Smooth muscle cell (in vitro differentiated cells): ENCODE data around the gene ZC3H15. TPM values are rescaled to one million over a fixed set of nuclear protein-coding genes. Genes with fewer than 3 reads are reported as not detected.

Source experiments
- DNase-seq: peaks from one replicate; lab custom pipeline; 2025; ENCODE audit not compliant: unreplicated experiment; lab: John Stamatoyannopoulos, UW
- H2AFZ ChIP-seq: fragments of 200-600 bp; sonication (generic); 2 replicates; pipeline ENCODE4 v1.6.0; 2016; ENCODE audit warnings: antibody characterized with exemption, low read depth, mild to moderate bottlenecking
- H3F3A ChIP-seq: fragments of 200-600 bp; sonication (generic); 2 replicates; pipeline ENCODE4 v1.6.0; 2017; ENCODE audit warnings: antibody characterized with exemption, low read depth
- H3K27ac ChIP-seq: fragments of 200-600 bp; sonication (generic); 2 replicates; pipeline ENCODE4 v1.5.1; 2016; ENCODE audit warnings: low read depth, mild to moderate bottlenecking
- H3K27me3 ChIP-seq: fragments of 200-600 bp; sonication (generic); 2 replicates; pipeline ENCODE4 v1.6.1; 2016; ENCODE audit warnings: low read depth, mild to moderate bottlenecking
- H3K36me3 ChIP-seq: fragments of 200-600 bp; sonication (generic); 2 replicates; pipeline ENCODE4 v1.5.1; 2016; ENCODE audit warnings: low read depth
- H3K4me1 ChIP-seq: fragments of 200-600 bp; sonication (generic); 2 replicates; pipeline ENCODE4 v1.5.1; 2016; ENCODE audit warnings: low read depth
- H3K4me2 ChIP-seq: fragments of 200-600 bp; sonication (generic); 2 replicates; pipeline ENCODE4 v1.6.0; 2016; ENCODE audit warnings: mild to moderate bottlenecking
- H3K4me3 ChIP-seq: fragments of 200-600 bp; sonication (generic); 2 replicates; pipeline ENCODE4 v1.5.1; 2016; ENCODE audit warnings: mild to moderate bottlenecking
- H3K79me2 ChIP-seq: fragments of 200-600 bp; sonication (generic); 2 replicates; pipeline ENCODE4 v1.6.0; 2016; ENCODE audit warnings: low read depth, mild to moderate bottlenecking
- H3K9ac ChIP-seq: fragments of 200-600 bp; sonication (generic); 2 replicates; pipeline ENCODE4 v1.6.0; 2016; ENCODE audit warnings: low read depth
- H3K9me3 ChIP-seq: fragments of 200-600 bp; sonication (generic); replicated peaks from 2 replicates; pipeline ENCODE4 v1.5.1; 2016; ENCODE audit warnings: low read depth
- H4K20me1 ChIP-seq: fragments of 200-600 bp; sonication (generic); 2 replicates; pipeline ENCODE4 v1.6.0; 2016; ENCODE audit warnings: low read depth
- WGBS: methylation state at CpG from one replicate; pipeline ENCODE4 v1.1.7; 2016; ENCODE audit warnings: low lambda C conversion rate; 5-methylcytosine and 5-hydroxymethylcytosine counted together
- polyA plus RNA-seq: library from polyadenylated mRNA; unstranded; fragments of >200 nt; fragmentation: Nextera tagmentation; extraction: Ambion mirVana; gene quantifications from 2 replicates; pipeline ENCODE4 v1.2.1, GENCODE V29; 2016
- total RNA-seq: library from RNA; depleted of rRNA; stranded (reverse); fragments of >200 nt; gene quantifications from 2 replicates; pipeline ENCODE4 v1.2.3, GENCODE V29; 2014
- TF ChIP-seq, protein P1 (sequence below): fragments of 200-600 bp; sonication (generic); IDR thresholded peaks from 2 replicates; pipeline ENCODE4 v1.5.1; 2017; ENCODE audit warnings: borderline replicate concordance, mild to moderate bottlenecking, antibody characterized with exemption; ENCODE audit not compliant: insufficient read depth, poor library complexity, severe bottlenecking

The ZC3H15 gene
- total and polyA plus RNA-seq, 2 experiments from 2014 or later = 57.1 to 67.7 TPM

- Histone ChIP-seq H2AFZ (no peak overlapping the region), H3K4me2 (no peak overlapping the region), H3F3A (no peaks in the 10 kb centered on the region), H3K79me2 (no peaks in the 10 kb centered on the region), H3K36me3 (no peaks in the 10 kb centered on the region), H3K4me3 (no peak overlapping the region), H3K27me3 (no peaks in the 10 kb centered on the region), H3K9me3 (no peaks in the 10 kb centered on the region), H3K9ac (no peak overlapping the region), H4K20me1 (no peaks in the 10 kb centered on the region), H3K27ac (no peak overlapping the region), H3K4me1 (no peaks in the 10 kb centered on the region)
- TF ChIP-seq, protein P1, sequence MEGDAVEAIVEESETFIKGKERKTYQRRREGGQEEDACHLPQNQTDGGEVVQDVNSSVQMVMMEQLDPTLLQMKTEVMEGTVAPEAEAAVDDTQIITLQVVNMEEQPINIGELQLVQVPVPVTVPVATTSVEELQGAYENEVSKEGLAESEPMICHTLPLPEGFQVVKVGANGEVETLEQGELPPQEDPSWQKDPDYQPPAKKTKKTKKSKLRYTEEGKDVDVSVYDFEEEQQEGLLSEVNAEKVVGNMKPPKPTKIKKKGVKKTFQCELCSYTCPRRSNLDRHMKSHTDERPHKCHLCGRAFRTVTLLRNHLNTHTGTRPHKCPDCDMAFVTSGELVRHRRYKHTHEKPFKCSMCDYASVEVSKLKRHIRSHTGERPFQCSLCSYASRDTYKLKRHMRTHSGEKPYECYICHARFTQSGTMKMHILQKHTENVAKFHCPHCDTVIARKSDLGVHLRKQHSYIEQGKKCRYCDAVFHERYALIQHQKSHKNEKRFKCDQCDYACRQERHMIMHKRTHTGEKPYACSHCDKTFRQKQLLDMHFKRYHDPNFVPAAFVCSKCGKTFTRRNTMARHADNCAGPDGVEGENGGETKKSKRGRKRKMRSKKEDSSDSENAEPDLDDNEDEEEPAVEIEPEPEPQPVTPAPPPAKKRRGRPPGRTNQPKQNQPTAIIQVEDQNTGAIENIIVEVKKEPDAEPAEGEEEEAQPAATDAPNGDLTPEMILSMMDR = no peak
- DNase-seq = no peak
Observed at GRCh38 chr2:186533717-186534116, 47.7 kb downstream of the ZC3H15 start.

- H3K27ac ChIP-seq = no peak overlapping the region
- no peaks in the 10 kb centered on the region for H3K27me3 ChIP-seq
- H3K36me3 ChIP-seq = no peaks in the 10 kb centered on the region
- no peak overlapping the region for H3K4me3 ChIP-seq
- no peaks in the 10 kb centered on the region for H3K79me2 ChIP-seq
- no peaks in the 10 kb centered on the region for H3K4me1 ChIP-seq
- 89% methylated on average over 3 of the region's 3 CpGs for WGBS
- no peaks in the 10 kb centered on the region for H4K20me1 ChIP-seq
- H2AFZ ChIP-seq = no peak overlapping the region
- H3K9ac ChIP-seq = no peak overlapping the region
- no peaks in the 10 kb centered on the region for H3K9me3 ChIP-seq
- TF ChIP-seq, protein P1 = no peak
- no peaks in the 10 kb centered on the region for H3F3A ChIP-seq
- H3K4me2 ChIP-seq = no peak overlapping the region
- no peak for DNase-seq
Observed at GRCh38 chr2:186534406-186534805, 48.3 kb downstream of the ZC3H15 start.

DNA sequence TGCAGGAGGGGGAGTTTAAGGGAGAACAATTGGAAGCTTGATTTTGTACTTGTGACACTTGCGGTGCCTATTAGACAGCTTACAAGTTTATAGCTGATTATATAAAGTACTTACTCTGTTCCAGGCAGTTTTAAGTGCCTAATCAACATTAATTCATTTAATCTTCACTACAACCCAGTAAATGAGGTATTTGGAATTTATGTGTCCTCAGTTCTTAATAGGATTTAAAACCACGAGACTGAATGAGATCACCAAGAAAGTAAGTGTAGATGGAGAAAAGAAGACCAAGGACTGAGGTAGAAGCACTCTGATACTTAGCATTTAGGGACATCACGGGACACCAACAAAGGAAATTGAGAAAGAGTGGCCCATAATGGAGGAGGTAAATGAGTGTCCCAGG lies 49.8 kb downstream of the ZC3H15 start:
- Histone ChIP-seq H3K27me3 (no peaks in the 10 kb centered on the region), H3K4me3 (no peak overlapping the region), H3K9ac (no peak overlapping the region), H3K27ac (no peak overlapping the region), H3F3A (no peaks in the 10 kb centered on the region), H3K4me2 (no peak overlapping the region), H3K36me3 (no peaks in the 10 kb centered on the region), H4K20me1 (no peaks in the 10 kb centered on the region), H2AFZ (no peak overlapping the region), H3K4me1 (peaks cover 2% of the 10 kb centered on the region), H3K9me3 (no peaks in the 10 kb centered on the region), H3K79me2 (no peaks in the 10 kb centered on the region)
- DNase-seq = no peak
- TF ChIP-seq, protein P1 = no peak
- WGBS = 78% methylated on average over 3 of the region's 3 CpGs

DNA sequence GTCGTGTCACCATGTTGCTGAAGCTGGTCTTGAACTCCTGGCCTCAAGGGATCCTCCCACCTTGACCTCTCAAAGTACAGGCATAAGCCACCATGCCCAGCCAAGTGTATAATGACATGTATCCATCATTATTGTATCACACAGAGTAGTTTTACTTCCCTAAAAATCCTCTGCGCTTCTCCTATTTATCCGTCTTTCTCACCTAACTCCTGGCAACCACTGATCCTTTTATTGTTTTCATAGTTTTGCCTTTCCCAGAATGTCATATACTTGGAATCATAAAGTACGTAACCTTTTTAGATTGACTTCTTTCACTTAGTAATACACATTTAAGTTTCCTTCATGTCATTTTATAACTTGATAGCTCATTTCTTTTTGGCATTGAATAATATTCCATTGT lies 51.0 kb downstream of the ZC3H15 start:
- no peak overlapping the region for H3K27ac ChIP-seq
- no peaks in the 10 kb centered on the region for H3K27me3 ChIP-seq
- H3F3A ChIP-seq = no peaks in the 10 kb centered on the region
- H3K9ac ChIP-seq = no peak overlapping the region
- H3K4me1 ChIP-seq = peaks cover 8% of the 10 kb centered on the region
- no peaks in the 10 kb centered on the region for H3K9me3 ChIP-seq
- H3K36me3 ChIP-seq = no peaks in the 10 kb centered on the region
- no peaks in the 10 kb centered on the region for H3K79me2 ChIP-seq
- no peak overlapping the region for H2AFZ ChIP-seq
- TF ChIP-seq, protein P1 = no peak
- no peak overlapping the region for H3K4me3 ChIP-seq
- DNase-seq = no peak
- H4K20me1 ChIP-seq = no peaks in the 10 kb centered on the region
- 96% methylated on average over 4 of the region's 4 CpGs for WGBS
- no peak overlapping the region for H3K4me2 ChIP-seq
